HTERT RPE-1 (cell line): Measurements from ENCODE around the gene TRPM6.
"Not testable (repeated sequence)": the region's sequence is repeated elsewhere in the genome, so short reads cannot be mapped to it uniquely, and the experiment has no call there.

Source experiments
- in situ Hi-C: fragments of 300-500 bp; cut with MboI; formaldehyde crosslinking; loops from 4 replicates; pipeline ENCODE4 v1.14.3; 2020; ENCODE audit warnings: low sequenced_read_pairs

The TRPM6 gene

GRCh38 chr9:74858751-74859414 lies 28.8 kb downstream of the TRPM6 start:
- in situ Hi-C loops = no loop called here

DNA sequence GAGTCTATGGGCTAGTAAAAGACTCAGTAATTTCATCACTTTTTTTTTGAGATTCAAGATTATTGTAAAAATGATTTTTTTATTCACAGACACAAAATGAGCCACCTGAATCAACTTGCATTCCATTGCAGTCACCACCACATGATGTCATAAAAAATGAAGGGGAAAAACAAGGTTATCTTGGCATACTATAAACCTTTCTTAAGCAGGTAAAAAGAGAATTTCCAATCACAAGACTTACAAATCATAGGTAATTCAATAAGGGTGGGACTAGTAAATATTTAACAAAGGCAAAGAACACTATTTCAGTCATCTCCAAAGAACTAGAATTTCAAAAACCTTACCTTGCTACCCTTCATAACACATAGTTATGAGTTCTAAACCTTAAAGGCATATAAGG lies 30.7 kb downstream of the TRPM6 start:
- in situ Hi-C loops = no loop called here

DNA sequence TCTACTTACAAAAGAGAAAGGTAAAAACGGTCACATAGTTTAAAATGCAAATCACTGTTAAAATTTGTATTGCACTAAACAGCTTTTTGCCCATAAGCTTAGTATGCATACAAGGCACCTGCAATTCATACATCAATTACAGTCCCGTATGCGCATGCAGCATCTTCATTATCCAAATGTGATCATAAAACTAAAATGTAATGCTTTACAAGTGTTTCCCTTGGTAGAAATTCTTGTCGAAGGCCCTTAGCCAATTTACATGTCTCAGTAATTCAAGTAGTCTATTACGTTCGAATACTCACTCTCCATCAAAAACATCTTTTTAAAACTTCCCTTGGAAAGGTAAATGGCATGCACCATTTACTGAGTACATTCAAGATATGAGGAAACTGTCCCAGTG lies 32.6 kb downstream of the TRPM6 start:
- in situ Hi-C loops = no loop called here

DNA sequence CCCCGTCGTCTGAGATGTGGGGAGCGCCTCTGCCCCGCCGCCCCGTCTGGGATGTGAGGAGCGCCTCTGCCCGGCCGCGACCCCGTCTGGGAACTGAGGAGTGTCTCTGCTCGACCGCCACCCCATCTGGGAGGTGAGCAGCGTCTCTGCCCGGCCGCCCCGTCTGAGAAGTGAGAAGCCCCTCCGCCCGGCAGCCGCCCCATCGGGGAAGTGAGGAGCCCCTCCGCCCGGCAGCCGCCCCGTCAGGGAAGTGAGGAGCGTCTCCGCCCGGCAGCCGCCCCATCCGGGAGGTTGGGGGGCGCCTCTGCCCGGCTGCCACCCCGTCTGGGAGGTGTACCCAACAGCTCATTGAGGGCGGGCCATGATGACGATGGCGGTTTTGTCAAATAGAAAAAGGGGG lies 34.7 kb downstream of the TRPM6 start:
- in situ Hi-C loops = not testable (repeated sequence)

GRCh38 chr9:74848153-74848525 lies 39.6 kb downstream of the TRPM6 start:
- in situ Hi-C loops = no loop called here

GRCh38 chr9:74847478-74848152 lies 40.1 kb downstream of the TRPM6 start:
- in situ Hi-C loops = no loop called here

DNA sequence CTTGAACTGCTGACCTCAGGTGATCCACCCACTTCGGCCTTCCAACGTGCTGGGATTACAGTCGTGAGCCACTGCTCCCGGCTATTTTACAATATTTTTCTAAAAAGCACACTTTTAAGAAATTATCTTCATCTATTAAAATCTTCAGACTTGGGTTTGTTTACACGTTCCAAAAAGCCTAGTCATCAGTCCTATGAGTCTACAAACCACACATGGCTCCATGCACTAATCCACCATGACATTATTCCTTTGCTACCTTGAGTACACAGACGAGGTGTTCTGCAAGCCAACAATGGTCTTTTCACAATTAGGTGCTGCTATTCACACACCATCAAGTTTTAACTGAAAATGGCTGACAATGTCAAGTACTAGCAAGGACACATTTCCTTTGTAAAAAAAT lies 41.0 kb downstream of the TRPM6 start:
- in situ Hi-C loops = no loop called here

DNA sequence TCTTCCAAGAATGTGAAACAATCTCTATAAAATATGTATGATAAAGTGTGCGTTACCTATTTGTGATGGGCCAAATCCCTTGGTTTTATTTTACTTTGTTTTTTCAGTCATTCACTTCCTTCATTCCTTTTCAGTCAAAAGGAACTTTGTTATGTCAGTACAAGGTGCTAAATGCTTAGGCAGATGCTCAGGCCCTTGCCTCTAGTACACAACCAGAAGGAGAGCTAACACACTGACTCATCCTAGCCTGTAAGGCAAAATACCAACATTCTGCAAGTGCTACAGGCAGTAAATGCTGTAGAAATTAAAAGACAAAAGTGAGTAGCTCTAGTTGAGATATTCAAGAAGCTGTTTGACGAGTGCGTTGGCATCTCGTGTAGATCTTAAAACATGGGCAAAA lies 49.4 kb downstream of the TRPM6 start:
- in situ Hi-C loops = no loop called here

GRCh38 chr9:74824654-74825053 lies 63.1 kb downstream of the TRPM6 start:
- in situ Hi-C loops = no loop called here

DNA sequence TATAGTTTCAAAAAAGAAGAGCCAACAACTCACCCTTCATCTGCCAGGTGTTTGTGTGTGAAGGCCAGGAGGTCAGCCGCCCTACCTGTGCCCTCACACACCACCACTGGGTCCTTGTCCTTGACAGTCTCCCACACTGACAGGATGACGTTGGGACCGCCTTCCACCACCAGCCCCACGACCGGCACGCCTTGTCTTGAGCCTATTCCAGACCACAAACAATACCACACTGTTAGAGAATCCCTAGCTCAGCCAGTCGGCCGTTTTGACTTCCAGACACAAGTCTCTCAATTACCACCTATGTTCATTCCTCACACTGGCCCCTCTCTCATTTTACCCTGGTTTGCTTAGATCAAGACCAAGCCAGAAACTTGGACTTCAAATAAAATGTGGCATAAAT lies 66.1 kb downstream of the TRPM6 start:
- in situ Hi-C loops = no loop called here

DNA sequence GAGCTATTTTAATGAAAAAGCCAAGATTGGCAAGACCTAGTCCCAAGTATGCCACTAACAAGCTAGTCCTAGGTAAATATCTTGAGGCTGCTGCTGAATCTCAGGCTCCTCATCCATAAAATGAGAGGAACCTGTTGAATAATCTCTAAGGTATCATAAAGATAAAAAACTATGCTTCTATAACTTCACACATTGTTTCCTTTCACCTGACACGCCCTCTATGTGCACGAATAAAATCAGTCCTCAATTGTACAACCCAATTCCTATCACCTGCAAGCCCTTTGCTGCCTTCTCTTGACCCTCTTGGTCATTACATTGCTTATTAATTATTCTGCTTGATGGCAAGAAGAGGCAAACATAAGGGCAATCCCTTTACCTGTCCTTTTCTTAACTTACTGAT lies 69.9 kb downstream of the TRPM6 start:
- in situ Hi-C loops = no loop called here

GRCh38 chr9:74817281-74817810 lies 70.4 kb downstream of the TRPM6 start:
- in situ Hi-C loops = no loop called here

DNA sequence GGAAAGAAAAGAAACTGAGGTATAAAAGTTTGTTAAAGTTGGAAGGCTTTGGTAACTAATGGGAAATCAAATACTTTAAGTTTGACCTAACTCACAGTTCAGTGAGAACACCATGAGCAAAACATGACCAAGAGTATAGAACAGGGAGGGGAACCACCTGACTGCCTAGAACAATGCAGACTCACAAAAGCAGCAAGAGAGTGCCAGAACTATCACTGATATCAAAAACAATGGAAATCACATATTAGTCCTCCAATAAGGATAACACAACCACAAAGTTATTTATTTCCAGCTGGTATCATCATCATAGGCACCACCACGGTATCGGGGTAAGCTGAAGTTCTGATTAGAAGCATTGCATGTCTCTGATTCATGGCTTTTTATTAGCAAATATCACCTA lies 77.5 kb downstream of the TRPM6 start:
- in situ Hi-C loops = no loop called here

- in situ Hi-C loops = no loop called here
Measured at GRCh38 chr9:74804018-74804385, 83.7 kb downstream of the TRPM6 start.

GRCh38 chr9:74803376-74804017 lies 84.2 kb downstream of the TRPM6 start:
- in situ Hi-C loops = no loop called here

GRCh38 chr9:74800226-74800625 lies 87.5 kb downstream of the TRPM6 start:
- in situ Hi-C loops = no loop called here

DNA sequence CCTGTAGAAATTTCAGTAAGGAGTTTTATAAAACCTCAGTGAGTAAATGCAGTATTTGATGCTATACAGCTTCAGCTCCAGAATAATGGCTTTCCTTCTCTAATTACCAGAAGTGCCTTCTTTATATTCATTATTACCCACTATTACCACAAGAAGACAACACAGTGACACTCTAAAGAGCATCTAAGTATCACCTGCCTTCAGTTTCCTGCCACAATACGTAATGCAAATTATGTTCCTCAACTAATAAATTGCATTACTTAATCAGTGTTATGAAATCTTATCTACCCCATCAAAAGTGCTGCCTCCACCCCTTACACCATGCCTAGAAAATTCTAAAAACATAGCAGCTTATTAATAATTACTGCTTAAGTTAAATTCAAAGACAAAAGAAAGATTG lies 91.9 kb downstream of the TRPM6 start:
- in situ Hi-C loops = no loop called here

DNA sequence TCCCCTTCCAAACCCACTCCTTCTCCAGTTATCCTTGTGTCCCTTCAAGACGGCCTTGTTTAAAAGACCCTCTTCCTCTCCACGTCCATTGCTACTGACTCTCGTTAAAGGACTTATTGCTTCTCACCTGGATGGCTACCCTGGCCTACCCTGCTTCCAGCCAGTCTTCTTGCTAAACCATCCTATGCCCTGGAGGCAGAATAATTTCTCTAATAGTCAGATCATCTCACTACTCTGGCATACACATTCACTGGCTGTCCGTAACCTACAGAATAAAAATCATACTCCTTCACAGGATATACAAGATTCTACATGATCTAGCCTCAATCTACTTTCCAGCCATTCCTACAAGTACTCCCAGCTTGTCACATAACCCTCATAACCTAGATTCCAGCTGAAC lies 92.6 kb downstream of the TRPM6 start:
- in situ Hi-C loops = no loop called here

DNA sequence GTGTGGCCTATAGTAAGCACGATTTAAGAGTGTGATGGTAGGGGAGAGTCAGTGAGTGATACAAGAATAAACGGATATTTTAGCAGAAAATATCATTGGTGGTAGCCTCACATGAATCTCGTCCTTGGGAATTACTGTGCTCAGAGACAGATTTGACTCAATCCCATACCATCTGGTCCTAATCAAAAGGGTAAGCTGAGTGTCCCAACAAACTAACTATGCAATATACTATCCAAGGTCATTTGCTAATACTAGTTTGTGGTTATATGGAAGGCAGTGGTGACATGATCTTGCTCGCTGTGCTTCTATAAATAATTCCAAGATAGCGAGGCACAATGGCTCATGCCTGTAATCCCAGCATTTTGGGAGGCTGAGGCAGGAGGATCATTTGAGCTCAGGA lies 103.2 kb downstream of the TRPM6 start:
- in situ Hi-C loops = no loop called here

- in situ Hi-C loops = no loop called here
Measured at GRCh38 chr9:74783408-74783807, 104.3 kb downstream of the TRPM6 start.

- in situ Hi-C loops = no loop called here
Measured at GRCh38 chr9:74777136-74777879, 110.4 kb downstream of the TRPM6 start.

DNA sequence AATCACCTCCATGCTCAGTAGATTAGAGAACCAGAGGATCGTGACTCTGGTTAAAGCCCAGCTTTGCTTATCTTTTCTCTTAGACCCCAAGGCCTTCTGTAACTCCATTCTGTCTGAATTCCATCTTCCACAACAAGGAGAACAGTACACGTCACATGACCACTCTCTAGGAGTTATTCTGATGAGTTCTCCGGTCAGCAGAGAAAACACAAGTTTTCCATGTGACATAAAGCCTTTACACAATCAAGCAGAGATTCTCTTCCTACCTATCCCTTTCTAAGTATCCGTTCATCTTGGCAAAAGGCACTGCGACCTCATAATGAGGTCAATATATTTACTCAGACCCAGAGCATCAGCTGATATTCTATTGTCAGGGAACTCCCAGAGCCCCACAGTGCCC lies 112.3 kb downstream of the TRPM6 start:
- in situ Hi-C loops = no loop called here
